HG03097 (cell line): Measurements from ENCODE around the gene SPATA25.

Experiments used
- ATAC-seq: cut with Tn5 transposase; IDR thresholded peaks from one replicate; pipeline ENCODE4 v1.9.1; 2021; ENCODE audit not compliant: unreplicated experiment, low FRiP score

SPATA25 gene

GRCh38 chr20:45842169-45842812 is 45.1 kb downstream of the SPATA25 start:
- ATAC-seq = no peak

- no peak for ATAC-seq
Observed at GRCh38 chr20:45841407-45842129, 45.9 kb downstream of the SPATA25 start.

GRCh38 chr20:45840700-45841198 is 46.7 kb downstream of the SPATA25 start:
- no peak for ATAC-seq

- ATAC-seq = no peak
Observed at GRCh38 chr20:45836841-45837240, 50.6 kb downstream of the SPATA25 start.
